GM18858 (cell line): ENCODE measurements around the gene CDRT4.

ENCODE experiments used
- ATAC-seq: cut with Tn5 transposase; IDR thresholded peaks from one replicate; pipeline ENCODE4 v1.9.1; 2021; ENCODE audit not compliant: unreplicated experiment

Gene CDRT4

DNA sequence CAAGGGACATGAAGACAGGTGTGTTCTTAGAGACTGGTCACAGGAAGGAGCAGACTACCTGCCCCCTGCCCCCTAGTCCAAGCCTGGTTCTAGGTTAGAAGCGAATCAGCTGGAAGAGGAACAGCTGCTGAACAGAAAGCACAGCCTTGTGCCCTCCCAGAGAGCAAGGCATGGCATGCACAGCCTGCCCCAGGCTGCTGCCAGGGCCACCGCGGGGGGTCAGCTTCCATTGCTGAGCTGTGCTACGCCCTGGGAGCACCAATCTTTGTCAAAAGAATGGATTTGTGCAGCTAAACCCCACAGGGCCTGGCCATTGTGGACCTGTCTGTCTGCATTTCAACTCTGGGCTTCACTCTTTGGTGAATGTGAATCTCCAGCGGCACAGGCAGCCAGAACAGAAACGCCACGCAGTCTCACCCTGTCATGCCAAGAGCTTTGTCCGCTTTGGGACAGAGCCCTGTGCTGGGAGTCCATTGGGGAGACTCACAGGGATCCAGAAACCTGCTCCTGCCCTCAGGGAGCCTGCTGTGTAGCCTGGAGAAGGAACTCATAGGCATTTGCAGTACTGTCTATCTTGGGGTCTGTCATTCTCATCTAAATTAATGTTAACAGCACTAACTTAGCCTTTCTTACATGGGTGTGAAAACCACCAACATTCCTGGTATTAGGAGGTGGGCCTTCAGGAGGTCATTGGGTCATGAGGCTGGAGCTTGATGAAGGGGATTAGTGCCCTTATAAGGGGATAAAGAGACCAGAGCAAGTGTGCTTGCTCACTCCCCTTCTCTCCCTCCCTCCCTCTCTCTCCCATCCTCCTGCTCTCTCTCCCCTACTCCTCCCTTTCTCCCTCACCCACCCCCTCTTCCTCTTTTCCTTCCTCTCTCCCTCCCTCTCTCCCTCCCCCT, 25.6 kb upstream of the CDRT4 start:
- ATAC-seq, result no peak

GRCh38 chr17:15492186-15492585, 24.8 kb upstream of the CDRT4 start:
- ATAC-seq, result no peak

DNA sequence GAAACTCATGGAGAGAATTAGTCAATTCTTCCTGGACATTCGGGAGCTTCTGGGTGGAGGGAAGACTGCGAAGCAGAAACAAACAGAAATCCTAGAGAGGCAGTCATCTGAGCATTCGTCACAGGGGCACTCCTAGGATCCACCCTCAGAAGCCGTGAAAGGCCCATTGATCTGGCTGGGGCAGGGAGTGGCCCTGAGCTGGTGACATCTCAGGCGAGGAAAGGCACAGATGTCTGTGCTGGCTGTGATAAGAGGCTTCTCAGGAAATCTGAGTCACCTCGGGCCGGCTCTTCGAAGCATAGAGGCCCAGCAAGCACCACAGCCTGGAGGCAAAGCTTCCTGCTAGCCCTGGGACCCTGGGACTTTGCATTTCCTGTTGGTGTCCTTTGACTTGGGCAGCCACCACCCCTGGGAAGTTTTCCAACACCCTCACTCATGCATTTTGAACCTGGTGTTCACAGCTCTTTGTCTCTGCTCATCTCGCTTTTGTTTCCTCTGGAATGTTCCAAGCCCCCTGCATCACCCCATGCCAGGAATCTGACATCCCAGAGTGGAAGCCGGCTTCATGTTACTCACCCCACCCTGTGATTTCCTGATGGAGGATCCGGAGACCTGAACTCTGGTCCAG, 23.3 kb upstream of the CDRT4 start:
- no peak for ATAC-seq

DNA sequence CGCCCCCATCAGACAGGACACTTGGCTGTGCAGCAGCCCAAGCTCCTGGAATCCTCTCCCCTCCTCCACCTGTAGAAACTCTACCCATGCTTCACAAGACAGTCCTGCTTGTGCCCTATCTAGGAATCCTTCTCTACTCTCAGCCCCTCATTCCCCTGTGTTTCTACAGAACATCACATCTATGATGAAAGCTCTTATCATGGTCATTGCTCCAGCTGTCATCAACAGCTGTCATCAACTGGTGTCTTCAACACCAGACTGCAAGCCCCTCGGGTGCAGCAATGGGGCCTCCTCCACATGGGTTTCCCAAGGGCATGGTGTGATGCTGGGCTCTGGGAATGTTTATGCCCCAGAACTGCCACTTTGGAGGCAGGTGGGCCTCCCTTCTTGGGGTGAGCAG, 21.1 kb upstream of the CDRT4 start:
- ATAC-seq, result no peak

DNA sequence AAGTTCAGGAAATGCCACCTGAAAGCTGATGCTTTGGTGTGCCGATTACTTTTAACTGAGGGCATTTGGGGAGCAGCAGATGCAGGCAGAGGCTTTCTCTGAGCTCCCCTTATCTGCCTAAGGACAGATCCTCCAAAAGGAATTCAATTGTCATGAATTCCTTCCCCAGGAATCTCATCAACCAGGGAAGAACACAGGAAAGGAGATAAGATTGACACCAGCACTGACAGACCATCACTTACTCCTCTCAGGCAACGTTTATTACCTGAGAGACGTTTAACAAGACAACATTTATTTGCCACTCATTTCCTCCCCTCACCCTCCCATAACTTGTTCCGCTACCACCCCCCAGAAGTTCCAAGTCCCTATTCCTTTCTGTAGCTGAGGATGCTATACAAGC, 17.6 kb upstream of the CDRT4 start:
- ATAC-seq, result no peak

DNA sequence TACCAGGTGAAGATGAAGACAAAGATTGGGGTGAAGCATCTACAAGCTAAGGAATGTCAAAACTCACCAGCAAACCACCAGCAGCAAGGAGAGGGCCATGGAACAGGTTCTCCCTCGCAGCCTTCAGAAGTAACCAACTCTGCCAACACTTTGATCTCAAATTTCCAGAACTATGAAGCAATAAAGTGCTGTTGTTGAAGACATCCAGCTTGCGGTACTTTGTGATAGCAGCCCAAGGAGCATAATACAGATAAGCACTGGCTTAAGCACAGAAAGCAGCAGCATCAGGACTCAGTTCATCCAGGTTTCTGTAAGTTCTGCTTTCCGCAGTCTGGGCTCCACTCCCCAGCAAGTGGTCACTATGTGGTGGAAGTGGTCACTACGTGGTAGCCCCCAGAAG, 16.0 kb upstream of the CDRT4 start:
- ATAC-seq, result no peak

DNA sequence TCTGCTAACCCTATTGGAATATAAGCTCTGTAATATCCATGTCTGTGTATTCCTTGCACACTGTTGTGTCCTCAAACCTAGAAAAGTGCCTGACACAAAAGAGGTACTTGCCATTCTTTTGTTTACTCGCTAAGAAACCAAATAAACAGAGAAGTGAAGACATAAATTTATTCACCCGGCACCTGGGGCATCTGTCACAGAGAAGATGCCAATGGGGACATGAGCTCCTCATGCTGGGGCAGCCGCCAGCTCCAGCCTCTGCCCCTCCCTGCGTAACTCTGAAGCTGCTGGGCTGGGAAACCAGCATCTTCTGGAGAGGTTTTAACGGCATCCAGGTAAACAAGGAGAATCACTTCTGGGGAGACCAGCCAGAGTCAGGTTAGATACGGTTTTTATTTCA, 15.1 kb upstream of the CDRT4 start:
- no peak for ATAC-seq

DNA sequence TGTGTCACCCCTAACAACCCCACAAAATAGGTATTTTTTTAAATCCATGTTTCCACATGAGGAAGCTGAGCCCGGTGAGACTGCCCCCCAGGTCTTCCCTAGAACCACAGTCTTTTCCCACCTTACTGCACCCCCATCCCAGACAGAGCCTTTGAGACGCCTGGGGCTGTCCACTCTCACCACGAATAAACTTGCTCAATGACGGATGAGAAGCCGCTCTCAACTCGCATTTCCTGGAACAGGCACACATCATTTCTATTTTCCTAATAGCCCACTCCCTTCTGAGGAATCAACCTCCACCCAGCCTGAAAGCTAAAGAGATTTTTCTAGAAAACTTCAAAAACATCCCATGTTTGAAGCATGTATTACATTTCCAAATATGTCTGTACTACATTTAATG, 14.1 kb upstream of the CDRT4 start:
- ATAC-seq, result no peak

- no peak for ATAC-seq
Observed at GRCh38 chr17:15480204-15480603, 12.8 kb upstream of the CDRT4 start.

GRCh38 chr17:15479703-15480102, 12.3 kb upstream of the CDRT4 start:
- no peak for ATAC-seq

DNA sequence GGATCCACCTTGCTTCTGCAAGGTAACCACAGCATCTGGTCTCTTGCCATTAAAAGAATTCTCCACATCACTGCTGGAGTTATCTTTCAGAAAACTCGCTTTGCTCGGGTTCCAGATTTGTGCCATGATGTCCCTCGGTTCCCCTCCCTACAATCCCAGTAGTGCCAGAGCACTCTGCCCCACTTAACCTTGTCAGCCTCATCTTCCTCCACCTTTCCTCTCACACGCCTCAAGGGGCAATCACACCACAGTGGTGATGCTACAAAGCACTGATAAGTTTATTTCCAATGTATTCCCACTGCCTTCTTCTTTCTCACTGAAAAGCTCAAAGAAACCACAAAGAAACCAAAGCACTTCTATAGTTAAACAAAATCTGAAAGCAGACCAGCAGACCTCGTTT, 11.4 kb upstream of the CDRT4 start:
- no peak for ATAC-seq

GRCh38 chr17:15475631-15476354, 8.4 kb upstream of the CDRT4 start:
- ATAC-seq, result no peak

DNA sequence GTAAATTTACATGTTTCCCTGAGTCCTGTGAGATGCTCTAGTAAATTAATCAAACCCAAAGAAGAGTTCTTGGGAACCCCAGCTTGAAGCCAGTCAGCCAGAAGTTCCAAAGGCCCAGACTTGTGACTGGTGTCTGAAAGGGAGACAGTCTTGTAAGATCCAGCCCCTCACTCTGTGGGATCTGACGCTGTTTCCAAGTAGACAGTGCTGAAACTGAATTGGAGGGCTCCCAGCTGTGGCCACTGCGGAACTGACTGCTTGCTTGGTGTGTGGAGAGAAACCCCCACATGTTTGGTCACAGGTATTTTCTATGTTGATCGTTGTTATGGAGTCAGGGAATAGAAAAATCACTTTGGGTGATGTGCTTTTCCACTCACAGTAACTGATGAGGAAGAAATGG, 5.5 kb upstream of the CDRT4 start:
- no peak for ATAC-seq

DNA sequence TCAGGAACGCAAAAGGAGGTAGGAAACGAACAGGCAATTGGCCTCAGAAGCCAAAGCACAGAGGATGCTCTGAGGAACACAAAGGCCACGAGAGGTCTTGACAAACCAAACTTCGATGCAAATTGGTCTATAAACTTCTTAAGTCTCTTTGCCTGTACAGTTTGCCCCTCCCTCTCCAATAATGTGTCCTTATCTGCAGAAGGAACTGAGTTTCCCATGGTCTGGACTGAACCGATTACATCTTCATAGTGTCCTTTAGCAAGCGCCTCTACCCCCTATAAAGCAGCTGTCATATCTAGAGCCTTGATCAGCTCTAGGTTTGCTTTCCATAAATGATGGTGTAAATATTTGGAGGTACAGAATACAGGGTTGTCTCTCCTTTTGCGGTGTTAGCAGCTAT, 3.1 kb upstream of the CDRT4 start:
- no peak for ATAC-seq

DNA sequence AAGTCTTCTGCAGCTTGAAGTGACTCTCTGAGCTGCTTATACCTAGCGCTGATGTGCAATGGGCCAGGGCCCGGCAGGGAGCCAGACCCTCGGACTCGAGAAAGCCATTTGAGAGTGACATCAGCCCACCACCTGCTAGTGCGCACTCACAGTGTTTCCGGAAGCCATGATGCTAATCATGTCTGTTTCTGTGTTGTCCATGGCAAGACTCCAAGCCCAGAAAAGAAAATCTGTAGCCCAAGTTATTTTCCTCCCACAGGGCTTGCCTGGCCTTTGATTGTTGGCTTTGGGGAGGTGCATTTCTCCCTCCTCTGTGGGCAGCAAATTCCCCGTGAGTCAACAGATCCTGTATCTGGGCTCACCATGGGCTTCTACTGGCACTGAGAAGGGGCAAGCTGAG, 1.8 kb upstream of the CDRT4 start:
- no peak for ATAC-seq

GRCh38 chr17:15468126-15468525, 705 bp upstream of the CDRT4 start:
- ATAC-seq, result no peak

GRCh38 chr17:15466131-15466530, 1.3 kb downstream of the CDRT4 start:
- no peak for ATAC-seq

- no peak for ATAC-seq
Observed at GRCh38 chr17:15465045-15465701, 2.2 kb downstream of the CDRT4 start.

DNA sequence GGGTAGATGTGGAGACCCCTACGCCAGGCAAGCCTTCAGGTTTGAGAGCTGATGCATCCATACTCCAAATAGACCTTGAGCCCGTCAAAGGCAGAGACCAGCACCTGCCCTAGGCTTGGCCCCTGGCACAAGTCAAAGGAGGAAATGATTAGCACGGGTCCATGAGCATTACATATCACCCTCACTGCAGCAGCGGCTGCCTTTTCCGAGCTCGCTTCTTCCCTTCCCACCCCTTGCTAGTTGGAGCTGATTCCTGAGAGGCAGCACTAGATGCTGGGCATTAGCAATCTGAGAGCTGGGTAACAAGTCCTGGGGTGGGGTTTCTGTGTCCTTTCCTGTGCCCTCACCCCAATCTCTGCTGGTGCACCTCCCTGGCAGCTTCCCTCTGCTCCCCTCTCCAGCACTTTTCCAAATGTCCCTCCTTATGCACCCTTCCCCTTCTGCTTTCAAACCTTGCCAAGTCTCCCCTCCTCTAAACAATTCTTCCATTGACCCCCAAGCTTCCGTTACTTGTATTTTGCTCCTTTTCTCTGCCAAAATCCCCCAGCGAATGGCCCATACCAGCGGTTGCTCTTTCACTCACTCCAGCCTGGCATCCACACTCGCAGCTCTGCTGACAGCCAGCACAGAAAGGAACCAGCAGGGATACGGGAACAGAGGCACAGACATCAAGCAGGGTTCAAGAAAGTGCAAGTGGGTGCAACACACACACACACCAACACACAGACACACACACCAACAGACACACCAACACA, 3.0 kb downstream of the CDRT4 start:
- ATAC-seq, result no peak

- ATAC-seq, result no peak
Observed at GRCh38 chr17:15462976-15463772, 4.2 kb downstream of the CDRT4 start.
